Tibial nerve (tissue), 4 donors: ENCODE results near the gene TPPP.

ENCODE experiments used
- EP300 ChIP-seq, 2 donors: sonication (generic); formaldehyde crosslinking; IDR thresholded peaks; one replicate each; pipeline ENCODE4 v1.6.1; 2017; ENCODE audit warnings: antibody characterized with exemption in 2 of 2, mild to moderate bottlenecking in 1 of 2
- POLR2A ChIP-seq, 2 donors: fragments of 450-650 bp; IDR thresholded peaks; one replicate each; pipeline ENCODE4 v1.6.1; 2017; ENCODE audit warnings: antibody characterized with exemption in 2 of 2, mild to moderate bottlenecking in 2 of 2, moderate library complexity in 2 of 2
- TF ChIP-seq, protein P1 (sequence below), 5 experiments: fragments of 200-600 bp in 3 of 5; fragments of 450-650 bp in 2 of 5; sonication (generic) in 3 of 5; IDR thresholded peaks; one replicate each; pipeline ENCODE4 v1.5.1; 2016 to 2019; ENCODE audit warnings: antibody characterized with exemption in 5 of 5, mild to moderate bottlenecking in 3 of 5, moderate library complexity in 2 of 5

DNA sequence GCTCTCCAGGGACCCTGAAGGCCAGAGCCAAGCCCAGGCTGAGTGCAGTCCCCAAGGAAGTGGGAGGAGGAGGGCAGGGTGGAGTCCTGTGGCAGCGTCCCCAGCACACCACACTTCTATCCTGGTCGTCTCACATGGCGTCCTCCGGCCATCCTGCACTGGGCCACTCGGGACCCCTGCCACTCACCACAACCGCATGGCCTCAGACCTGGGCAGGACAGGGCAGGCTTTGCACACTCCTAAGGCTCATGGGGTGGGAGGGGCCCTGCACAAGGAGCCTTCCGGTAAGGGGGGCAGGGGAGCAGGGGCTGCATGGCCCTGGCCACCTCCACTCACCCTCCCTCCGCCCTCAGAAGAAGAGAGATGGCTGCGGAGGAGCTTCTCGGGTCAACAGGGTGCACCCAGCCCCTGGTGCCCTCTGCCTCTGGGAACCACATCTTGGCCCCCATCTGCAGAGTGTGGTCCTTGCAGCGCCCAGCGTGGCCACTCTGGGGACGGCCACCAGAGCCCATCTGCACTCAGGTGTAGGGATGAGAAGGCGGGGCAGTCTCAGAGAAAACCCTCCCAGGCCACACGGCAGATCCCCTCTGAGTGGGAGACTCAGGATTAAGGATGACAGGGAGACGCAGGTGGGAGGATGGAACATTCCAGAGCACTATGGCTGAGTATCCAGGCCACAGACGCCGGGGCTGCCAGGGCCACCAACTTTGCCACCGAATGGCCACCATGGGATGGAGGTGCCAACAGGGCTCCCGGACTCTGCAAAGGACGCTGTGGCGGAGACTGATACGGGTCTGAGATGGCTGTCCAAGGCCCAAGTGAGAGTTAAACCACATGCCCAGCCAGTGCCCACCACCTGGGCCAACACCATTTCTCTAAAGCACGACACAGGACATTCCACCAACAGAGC is 7.6 kb downstream of the TPPP start:
- TF ChIP-seq EP300 (IDR thresholded peaks at IDR 0.05) (no peak), POLR2A (IDR thresholded peaks at IDR 0.05) (no peak)
- TF ChIP-seq, protein P1, sequence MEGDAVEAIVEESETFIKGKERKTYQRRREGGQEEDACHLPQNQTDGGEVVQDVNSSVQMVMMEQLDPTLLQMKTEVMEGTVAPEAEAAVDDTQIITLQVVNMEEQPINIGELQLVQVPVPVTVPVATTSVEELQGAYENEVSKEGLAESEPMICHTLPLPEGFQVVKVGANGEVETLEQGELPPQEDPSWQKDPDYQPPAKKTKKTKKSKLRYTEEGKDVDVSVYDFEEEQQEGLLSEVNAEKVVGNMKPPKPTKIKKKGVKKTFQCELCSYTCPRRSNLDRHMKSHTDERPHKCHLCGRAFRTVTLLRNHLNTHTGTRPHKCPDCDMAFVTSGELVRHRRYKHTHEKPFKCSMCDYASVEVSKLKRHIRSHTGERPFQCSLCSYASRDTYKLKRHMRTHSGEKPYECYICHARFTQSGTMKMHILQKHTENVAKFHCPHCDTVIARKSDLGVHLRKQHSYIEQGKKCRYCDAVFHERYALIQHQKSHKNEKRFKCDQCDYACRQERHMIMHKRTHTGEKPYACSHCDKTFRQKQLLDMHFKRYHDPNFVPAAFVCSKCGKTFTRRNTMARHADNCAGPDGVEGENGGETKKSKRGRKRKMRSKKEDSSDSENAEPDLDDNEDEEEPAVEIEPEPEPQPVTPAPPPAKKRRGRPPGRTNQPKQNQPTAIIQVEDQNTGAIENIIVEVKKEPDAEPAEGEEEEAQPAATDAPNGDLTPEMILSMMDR (IDR thresholded peaks at IDR 0.05) = no peak
